Hepatocyte (in vitro differentiated cells): ENCODE data around the gene STARD10.

ENCODE experiments used
- EZH2 ChIP-seq: fragments of 200-600 bp; sonication (generic); IDR thresholded peaks from 2 replicates; pipeline ENCODE4 v1.6.1; 2016; ENCODE audit warnings: antibody characterized with exemption, mild to moderate bottlenecking, borderline replicate concordance
- TF ChIP-seq, protein P1 (sequence below): fragments of 200-600 bp; sonication (generic); IDR thresholded peaks from 2 replicates; pipeline ENCODE4 v1.5.1; 2016; ENCODE audit warnings: antibody characterized with exemption, mild to moderate bottlenecking; ENCODE audit not compliant: poor library complexity

- TF ChIP-seq, protein P1, sequence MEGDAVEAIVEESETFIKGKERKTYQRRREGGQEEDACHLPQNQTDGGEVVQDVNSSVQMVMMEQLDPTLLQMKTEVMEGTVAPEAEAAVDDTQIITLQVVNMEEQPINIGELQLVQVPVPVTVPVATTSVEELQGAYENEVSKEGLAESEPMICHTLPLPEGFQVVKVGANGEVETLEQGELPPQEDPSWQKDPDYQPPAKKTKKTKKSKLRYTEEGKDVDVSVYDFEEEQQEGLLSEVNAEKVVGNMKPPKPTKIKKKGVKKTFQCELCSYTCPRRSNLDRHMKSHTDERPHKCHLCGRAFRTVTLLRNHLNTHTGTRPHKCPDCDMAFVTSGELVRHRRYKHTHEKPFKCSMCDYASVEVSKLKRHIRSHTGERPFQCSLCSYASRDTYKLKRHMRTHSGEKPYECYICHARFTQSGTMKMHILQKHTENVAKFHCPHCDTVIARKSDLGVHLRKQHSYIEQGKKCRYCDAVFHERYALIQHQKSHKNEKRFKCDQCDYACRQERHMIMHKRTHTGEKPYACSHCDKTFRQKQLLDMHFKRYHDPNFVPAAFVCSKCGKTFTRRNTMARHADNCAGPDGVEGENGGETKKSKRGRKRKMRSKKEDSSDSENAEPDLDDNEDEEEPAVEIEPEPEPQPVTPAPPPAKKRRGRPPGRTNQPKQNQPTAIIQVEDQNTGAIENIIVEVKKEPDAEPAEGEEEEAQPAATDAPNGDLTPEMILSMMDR, result no peak
- TF ChIP-seq EZH2, result no peak
Measured at GRCh38 chr11:72730243-72730642, 63.6 kb downstream of the STARD10 start.
